ENCODE results near the gene CYB561.

GRCh38 chr17:63423963-63424362 is 22.1 kb downstream of the CYB561 start:
- TF ChIP-seq, protein P1, sequence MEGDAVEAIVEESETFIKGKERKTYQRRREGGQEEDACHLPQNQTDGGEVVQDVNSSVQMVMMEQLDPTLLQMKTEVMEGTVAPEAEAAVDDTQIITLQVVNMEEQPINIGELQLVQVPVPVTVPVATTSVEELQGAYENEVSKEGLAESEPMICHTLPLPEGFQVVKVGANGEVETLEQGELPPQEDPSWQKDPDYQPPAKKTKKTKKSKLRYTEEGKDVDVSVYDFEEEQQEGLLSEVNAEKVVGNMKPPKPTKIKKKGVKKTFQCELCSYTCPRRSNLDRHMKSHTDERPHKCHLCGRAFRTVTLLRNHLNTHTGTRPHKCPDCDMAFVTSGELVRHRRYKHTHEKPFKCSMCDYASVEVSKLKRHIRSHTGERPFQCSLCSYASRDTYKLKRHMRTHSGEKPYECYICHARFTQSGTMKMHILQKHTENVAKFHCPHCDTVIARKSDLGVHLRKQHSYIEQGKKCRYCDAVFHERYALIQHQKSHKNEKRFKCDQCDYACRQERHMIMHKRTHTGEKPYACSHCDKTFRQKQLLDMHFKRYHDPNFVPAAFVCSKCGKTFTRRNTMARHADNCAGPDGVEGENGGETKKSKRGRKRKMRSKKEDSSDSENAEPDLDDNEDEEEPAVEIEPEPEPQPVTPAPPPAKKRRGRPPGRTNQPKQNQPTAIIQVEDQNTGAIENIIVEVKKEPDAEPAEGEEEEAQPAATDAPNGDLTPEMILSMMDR (IDR thresholded peaks at IDR 0.05): no peak
- no peak for TF ChIP-seq TCF7L2 (IDR thresholded peaks at IDR 0.05; ENCODE audit: low read depth, low read length)

Measured in Panc1 (cell line).